ENCODE data around the gene CDH23.

DNA sequence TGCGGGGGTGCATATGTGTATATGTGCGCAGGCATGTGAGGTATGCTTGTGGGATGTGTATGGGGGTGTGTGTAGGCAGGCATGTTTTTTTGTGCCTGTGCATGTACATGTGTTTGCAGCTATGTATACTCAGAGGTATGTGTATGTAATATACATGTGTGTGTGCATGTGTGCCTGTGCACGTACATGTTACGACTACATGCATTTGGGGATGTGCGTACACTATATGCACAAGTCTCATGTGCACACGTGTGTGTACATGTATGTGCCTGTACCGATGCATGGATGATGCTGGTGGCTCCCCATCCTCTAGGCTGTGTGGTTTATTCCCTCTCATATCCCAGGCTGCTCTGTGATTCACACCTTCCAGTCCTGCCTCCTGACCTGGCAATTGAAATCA lies 253.7 kb downstream of the CDH23 start:
- TF ChIP-seq, protein P1, sequence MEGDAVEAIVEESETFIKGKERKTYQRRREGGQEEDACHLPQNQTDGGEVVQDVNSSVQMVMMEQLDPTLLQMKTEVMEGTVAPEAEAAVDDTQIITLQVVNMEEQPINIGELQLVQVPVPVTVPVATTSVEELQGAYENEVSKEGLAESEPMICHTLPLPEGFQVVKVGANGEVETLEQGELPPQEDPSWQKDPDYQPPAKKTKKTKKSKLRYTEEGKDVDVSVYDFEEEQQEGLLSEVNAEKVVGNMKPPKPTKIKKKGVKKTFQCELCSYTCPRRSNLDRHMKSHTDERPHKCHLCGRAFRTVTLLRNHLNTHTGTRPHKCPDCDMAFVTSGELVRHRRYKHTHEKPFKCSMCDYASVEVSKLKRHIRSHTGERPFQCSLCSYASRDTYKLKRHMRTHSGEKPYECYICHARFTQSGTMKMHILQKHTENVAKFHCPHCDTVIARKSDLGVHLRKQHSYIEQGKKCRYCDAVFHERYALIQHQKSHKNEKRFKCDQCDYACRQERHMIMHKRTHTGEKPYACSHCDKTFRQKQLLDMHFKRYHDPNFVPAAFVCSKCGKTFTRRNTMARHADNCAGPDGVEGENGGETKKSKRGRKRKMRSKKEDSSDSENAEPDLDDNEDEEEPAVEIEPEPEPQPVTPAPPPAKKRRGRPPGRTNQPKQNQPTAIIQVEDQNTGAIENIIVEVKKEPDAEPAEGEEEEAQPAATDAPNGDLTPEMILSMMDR (IDR thresholded peaks at IDR 0.05; ENCODE audit: low read depth, low read length, poor library complexity, severe bottlenecking), result no peak
- TF ChIP-seq EZH2phosphoT487 (IDR thresholded peaks at IDR 0.05; ENCODE audit: borderline replicate concordance, low read length), result no peak
